KMS-11 (cell line): ENCODE results near the gene FOXA2.

ENCODE experiments used
- H2AFZ ChIP-seq: fragments of 200-600 bp; sonication (generic); 2 replicates; pipeline ENCODE4 v1.6.1; 2016; ENCODE audit warnings: antibody characterized with exemption, mixed run types, low read depth
- H3K27ac ChIP-seq: fragments of 200-600 bp; sonication (generic); 2 replicates; pipeline ENCODE4 v1.6.1; 2016; ENCODE audit warnings: mild to moderate bottlenecking, mixed run types
- H3K27me3 ChIP-seq: fragments of 200-600 bp; sonication (generic); 2 replicates; pipeline ENCODE4 v1.6.1; 2017; ENCODE audit warnings: mild to moderate bottlenecking, low read depth, mixed run types, moderate library complexity; ENCODE audit not compliant: insufficient read depth
- H3K36me3 ChIP-seq: fragments of 200-600 bp; sonication (generic); 2 replicates; pipeline ENCODE4 v1.6.1; 2017; ENCODE audit warnings: mild to moderate bottlenecking, mixed run types; ENCODE audit not compliant: insufficient read depth
- H3K4me1 ChIP-seq: fragments of 200-600 bp; sonication (generic); 2 replicates; pipeline ENCODE4 v1.6.1; 2016; ENCODE audit warnings: mild to moderate bottlenecking, low read depth, mixed run types; ENCODE audit not compliant: poor library complexity, severe bottlenecking
- H3K4me2 ChIP-seq: fragments of 200-600 bp; sonication (generic); 2 replicates; pipeline ENCODE4 v1.7.0; 2016; ENCODE audit warnings: mild to moderate bottlenecking, mixed run types
- H3K4me3 ChIP-seq: fragments of 200-600 bp; sonication (generic); IDR thresholded peaks from 2 replicates; pipeline ENCODE4 v1.6.1; 2017; ENCODE audit warnings: low read depth, low read length, mixed read lengths; ENCODE audit not compliant: insufficient read depth
- H3K79me2 ChIP-seq: fragments of 200-600 bp; sonication (generic); 2 replicates; pipeline ENCODE4 v1.6.1; 2016; ENCODE audit warnings: low read depth, mixed run types; ENCODE audit not compliant: insufficient read depth
- H3K9ac ChIP-seq: fragments of 200-600 bp; sonication (generic); 2 replicates; pipeline ENCODE4 v1.6.1; 2016; ENCODE audit warnings: mild to moderate bottlenecking, mixed run types
- H4K20me1 ChIP-seq: fragments of 200-600 bp; sonication (generic); 2 replicates; pipeline ENCODE4 v1.6.1; 2016; ENCODE audit warnings: mild to moderate bottlenecking, mixed run types; ENCODE audit not compliant: insufficient read depth
- TF ChIP-seq, protein P1 (sequence below): fragments of 200-600 bp; sonication (generic); conservative IDR thresholded peaks from 2 replicates; pipeline ENCODE4 v1.6.1; 2017; ENCODE audit warnings: low read depth, mild to moderate bottlenecking, antibody characterized with exemption, low read length, moderate library complexity, mixed read lengths

The FOXA2 gene

DNA sequence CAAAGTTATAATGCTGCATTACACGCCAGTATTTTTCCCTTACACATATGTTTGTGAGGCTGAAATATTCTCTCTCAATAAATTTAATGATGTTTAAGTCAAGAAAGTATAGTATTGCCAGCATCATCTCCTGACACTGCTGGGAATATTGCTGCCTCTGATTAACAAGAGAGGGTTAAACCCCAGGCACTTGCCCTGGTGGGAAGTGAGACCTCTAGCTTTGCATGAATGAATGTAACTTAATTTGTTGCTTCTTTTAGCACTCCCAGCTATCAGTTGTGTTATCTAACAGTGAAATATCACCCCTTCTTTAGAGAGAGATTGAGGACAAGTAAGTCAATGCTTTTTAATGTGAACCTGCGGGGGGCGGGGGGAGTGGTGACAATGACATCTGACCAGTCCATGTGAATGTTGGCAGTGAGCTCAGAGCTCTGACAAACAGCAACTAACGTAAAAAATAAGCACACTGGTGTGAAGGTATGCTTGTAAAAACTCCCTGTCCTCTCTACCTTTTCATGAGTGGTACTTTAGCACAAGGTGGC lies 9.8 kb downstream of the FOXA2 start:
- TF ChIP-seq, protein P1, sequence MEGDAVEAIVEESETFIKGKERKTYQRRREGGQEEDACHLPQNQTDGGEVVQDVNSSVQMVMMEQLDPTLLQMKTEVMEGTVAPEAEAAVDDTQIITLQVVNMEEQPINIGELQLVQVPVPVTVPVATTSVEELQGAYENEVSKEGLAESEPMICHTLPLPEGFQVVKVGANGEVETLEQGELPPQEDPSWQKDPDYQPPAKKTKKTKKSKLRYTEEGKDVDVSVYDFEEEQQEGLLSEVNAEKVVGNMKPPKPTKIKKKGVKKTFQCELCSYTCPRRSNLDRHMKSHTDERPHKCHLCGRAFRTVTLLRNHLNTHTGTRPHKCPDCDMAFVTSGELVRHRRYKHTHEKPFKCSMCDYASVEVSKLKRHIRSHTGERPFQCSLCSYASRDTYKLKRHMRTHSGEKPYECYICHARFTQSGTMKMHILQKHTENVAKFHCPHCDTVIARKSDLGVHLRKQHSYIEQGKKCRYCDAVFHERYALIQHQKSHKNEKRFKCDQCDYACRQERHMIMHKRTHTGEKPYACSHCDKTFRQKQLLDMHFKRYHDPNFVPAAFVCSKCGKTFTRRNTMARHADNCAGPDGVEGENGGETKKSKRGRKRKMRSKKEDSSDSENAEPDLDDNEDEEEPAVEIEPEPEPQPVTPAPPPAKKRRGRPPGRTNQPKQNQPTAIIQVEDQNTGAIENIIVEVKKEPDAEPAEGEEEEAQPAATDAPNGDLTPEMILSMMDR, result no peak
- no peak overlapping the region for H3K27ac ChIP-seq
- no peaks in the 10 kb centered on the region for H3K36me3 ChIP-seq
- no peaks in the 10 kb centered on the region for H3K4me1 ChIP-seq
- H3K4me2 ChIP-seq, result no peak overlapping the region
- H3K4me3 ChIP-seq, result no peak overlapping the region
- no peaks in the 10 kb centered on the region for H3K27me3 ChIP-seq
- H3K79me2 ChIP-seq, result no peaks in the 10 kb centered on the region
- H2AFZ ChIP-seq, result no peak overlapping the region
- H4K20me1 ChIP-seq, result no peaks in the 10 kb centered on the region
- H3K9ac ChIP-seq, result no peak overlapping the region

DNA sequence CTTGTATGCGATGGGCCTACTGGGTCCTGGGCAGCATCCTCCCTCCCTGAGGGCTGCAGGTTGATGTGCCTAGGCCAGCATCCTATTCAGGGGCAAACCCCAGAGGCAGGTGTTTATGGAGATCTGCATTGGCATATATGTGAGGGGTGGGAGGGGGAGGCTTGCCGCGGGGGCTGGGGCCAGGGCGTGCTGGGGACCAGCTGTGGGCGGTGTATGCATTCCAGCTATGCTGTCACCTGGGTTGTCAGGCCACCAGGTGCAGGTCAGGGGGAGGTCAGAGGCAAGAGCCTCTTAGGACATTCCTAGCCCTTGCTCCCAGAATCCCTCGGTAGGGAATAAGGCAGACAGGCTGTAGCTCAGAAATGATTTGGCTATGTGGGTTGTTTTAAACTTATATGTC lies 11.9 kb downstream of the FOXA2 start:
- Histone ChIP-seq H2AFZ (no peak overlapping the region), H3K27me3 (no peaks in the 10 kb centered on the region), H3K27ac (no peak overlapping the region), H3K4me3 (no peak overlapping the region), H4K20me1 (no peaks in the 10 kb centered on the region), H3K79me2 (no peaks in the 10 kb centered on the region), H3K4me2 (no peak overlapping the region), H3K9ac (no peak overlapping the region), H3K4me1 (no peaks in the 10 kb centered on the region), H3K36me3 (no peaks in the 10 kb centered on the region)
- TF ChIP-seq, protein P1, result no peak

DNA sequence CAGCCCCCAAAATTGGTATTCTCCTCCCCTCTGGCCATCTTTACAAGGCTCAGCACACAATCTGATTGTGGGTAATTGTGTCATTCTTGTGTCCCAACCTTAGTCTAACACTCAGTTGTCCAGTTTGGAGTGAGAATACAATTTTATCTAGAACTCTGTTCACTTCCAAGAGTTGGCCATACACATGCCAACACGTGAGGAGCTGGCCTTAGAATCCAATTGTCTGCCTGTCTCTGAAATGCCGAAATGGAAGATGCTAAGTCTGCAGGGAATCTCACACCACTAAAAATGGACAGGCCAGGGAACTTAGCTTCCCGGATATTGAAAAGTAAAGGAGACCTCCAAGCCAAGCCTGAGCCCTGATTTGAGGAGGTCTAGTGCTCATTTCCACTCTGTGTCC lies 12.3 kb downstream of the FOXA2 start:
- H3K4me3 ChIP-seq, result no peak overlapping the region
- no peaks in the 10 kb centered on the region for H3K36me3 ChIP-seq
- no peak overlapping the region for H2AFZ ChIP-seq
- H4K20me1 ChIP-seq, result no peaks in the 10 kb centered on the region
- no peaks in the 10 kb centered on the region for H3K4me1 ChIP-seq
- TF ChIP-seq, protein P1, result no peak
- no peak overlapping the region for H3K9ac ChIP-seq
- H3K27ac ChIP-seq, result no peak overlapping the region
- H3K4me2 ChIP-seq, result no peak overlapping the region
- no peaks in the 10 kb centered on the region for H3K27me3 ChIP-seq
- no peaks in the 10 kb centered on the region for H3K79me2 ChIP-seq

DNA sequence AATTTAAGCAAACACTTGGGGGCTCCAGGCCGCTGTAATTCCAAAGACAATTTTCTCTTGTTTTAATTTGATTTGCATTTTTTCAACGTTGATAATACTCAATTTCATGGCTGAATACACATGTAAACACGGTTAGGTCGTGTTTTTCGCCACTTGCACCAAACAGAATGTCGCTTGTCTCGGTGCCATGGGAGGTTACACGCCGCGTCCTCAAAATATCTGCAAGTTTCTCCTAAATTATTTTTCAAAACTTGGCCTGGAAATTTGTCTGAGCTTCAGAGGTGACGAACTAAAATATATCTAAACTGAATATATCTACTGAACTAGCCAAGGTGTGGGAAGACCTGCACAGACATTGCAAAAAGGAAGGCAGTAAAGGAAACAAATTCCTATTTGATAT lies 15.0 kb downstream of the FOXA2 start:
- H2AFZ ChIP-seq, result no peak overlapping the region
- no peaks in the 10 kb centered on the region for H4K20me1 ChIP-seq
- no peak overlapping the region for H3K4me3 ChIP-seq
- H3K4me1 ChIP-seq, result no peaks in the 10 kb centered on the region
- H3K9ac ChIP-seq, result no peak overlapping the region
- H3K4me2 ChIP-seq, result no peak overlapping the region
- H3K36me3 ChIP-seq, result no peaks in the 10 kb centered on the region
- no peaks in the 10 kb centered on the region for H3K79me2 ChIP-seq
- H3K27me3 ChIP-seq, result no peaks in the 10 kb centered on the region
- TF ChIP-seq, protein P1, result no peak
- H3K27ac ChIP-seq, result no peak overlapping the region
